Measurements from ENCODE around the gene SMIM21. TPM values are rescaled to one million over a fixed set of nuclear protein-coding genes. Genes with fewer than 3 reads are reported as not detected.

The SMIM21 gene
- total RNA-seq, 1 experiment from 2014 or later: not detected

- in situ Hi-C loops (cut with HindIII; ENCODE audit: low sequenced_read_pairs): no loop called here
- no peak for DNase-seq (ENCODE audit: low spot score)
Measured at GRCh38 chr18:75433098-75433497, 5.6 kb upstream of the SMIM21 start.

DNA sequence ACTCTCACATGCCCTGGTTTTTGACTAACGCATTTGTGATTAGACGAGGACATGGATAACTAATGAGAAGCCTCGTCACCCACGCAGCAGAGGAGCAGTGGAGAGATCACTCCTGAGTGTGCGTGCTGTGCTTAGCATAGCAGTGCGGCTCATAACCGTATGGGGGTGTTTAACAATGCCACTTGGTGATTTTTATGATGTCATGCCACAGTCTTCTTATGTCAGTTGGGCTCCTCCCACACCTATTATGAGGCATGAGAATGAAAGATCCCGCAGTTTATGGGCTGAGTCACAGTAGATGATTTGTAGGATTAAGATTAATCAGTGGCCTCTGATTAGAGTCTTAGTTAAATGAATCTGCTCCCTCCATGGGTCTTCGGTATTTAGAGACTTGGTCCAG lies 2.5 kb upstream of the SMIM21 start:
- no peak for DNase-seq (ENCODE audit: low spot score)
- in situ Hi-C loops (cut with HindIII; ENCODE audit: low sequenced_read_pairs): no loop called here

DNA sequence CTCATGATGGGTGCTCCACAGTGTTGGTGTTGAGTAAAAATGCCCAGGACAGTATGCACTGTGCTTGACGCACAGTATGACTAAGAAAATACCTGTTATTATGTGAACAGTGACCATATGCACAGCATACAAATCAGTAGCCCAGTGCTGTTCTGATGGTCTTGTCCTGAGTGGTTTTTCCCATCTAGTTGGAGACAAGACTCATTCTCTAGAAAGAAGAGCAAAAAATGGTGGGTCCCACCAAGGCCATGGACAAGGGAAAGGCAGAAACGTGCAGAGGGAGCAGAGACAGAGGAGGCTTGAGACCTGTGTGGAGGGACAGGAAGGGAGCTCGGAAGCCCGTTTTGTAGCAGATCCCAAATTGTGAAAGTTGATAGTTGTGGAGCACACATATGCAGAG lies 987 bp upstream of the SMIM21 start:
- no peak for DNase-seq (ENCODE audit: low spot score)
- in situ Hi-C loops (cut with HindIII; ENCODE audit: low sequenced_read_pairs): no loop called here

DNA sequence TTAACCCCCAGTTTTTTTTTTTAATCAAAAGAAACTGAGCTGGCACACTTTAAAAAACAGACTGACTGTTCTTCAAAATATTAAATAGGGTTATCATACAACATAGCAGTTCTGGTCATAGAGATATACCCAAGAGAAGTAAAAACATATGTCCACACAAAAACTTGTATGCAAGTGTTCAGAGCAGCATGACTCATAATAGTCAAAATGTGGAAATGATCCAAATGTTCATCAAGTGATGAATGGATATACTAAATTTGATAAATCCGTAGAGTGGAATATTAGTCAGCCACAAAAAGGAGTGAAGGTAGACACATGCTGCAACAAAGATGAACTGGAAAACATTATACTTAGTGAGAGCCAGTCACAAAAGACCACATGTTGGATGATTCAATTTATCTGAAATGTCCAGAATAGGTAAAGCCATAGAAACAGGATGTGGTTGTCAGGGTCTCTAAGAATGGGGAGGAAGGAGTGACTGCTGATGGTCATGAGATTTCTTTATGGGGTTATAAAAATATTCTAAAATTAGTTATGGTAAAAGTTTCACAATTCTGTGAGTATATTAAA lies 5.1 kb downstream of the SMIM21 start:
- no peak for DNase-seq (ENCODE audit: low spot score)
- in situ Hi-C loops (cut with HindIII; ENCODE audit: low sequenced_read_pairs): no loop called here

GRCh38 chr18:75421656-75422055 lies 5.8 kb downstream of the SMIM21 start:
- DNase-seq (ENCODE audit: low spot score): no peak

GRCh38 chr18:75418293-75419005 lies 9.1 kb downstream of the SMIM21 start:
- in situ Hi-C loops (cut with HindIII; ENCODE audit: low sequenced_read_pairs): no loop called here
- DNase-seq (ENCODE audit: low spot score): no peak

More at GRCh38 chr18:75421656-75422055, 5.8 kb downstream of the SMIM21 start:
- in situ Hi-C loops (cut with HindIII; ENCODE audit: low sequenced_read_pairs): no loop called here

DNA sequence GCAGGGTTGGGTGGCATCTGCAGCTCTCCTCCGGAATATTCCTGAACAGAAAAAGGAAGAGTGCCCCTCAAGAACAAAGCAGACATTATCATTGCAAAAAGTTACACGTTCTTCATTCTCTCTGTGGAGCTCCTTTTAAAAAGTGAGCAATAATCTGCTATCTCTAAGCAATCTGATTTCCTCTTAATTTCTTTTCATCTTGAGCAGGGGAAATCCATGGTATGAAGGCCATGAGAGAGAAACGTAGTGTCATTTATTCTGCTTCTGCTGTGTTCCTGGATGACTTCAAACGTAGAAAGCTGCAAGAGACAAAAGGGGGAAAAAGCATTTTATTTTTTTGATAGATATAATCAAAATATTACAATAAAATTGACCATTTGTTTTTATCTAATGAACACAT lies 16.9 kb downstream of the SMIM21 start:
- no peak for DNase-seq (ENCODE audit: low spot score)
- in situ Hi-C loops (cut with HindIII; ENCODE audit: low sequenced_read_pairs): no loop called here

DNA sequence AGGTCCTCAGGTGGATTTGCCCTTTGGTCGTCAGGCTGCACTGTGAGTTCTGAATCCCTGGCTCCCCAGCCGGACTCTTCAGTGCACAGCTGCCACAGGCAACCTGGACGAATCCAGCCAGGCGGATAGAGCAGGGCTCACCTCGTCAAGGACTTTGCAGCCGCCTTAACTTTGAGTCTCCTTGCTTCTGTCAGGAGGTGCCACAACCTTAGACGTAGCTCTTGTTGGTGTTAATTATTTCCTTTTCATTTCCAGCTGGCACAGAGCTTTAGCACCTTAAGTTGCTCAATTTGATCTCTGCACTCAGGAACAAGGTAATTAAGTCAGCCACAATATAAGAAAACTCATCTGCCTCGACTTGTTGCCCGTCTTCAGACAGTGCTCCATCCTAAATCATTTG lies 17.7 kb downstream of the SMIM21 start:
- in situ Hi-C loops (cut with HindIII; ENCODE audit: low sequenced_read_pairs): no loop called here
- no peak for DNase-seq (ENCODE audit: low spot score)

GRCh38 chr18:75408554-75409506 lies 18.7 kb downstream of the SMIM21 start:
- in situ Hi-C loops (cut with HindIII; ENCODE audit: low sequenced_read_pairs): no loop called here
- DNase-seq (ENCODE audit: low spot score): no peak

- in situ Hi-C loops (cut with HindIII; ENCODE audit: low sequenced_read_pairs): no loop called here
- DNase-seq (ENCODE audit: low spot score): no peak
Measured at GRCh38 chr18:75407468-75408437, 19.8 kb downstream of the SMIM21 start.

- no peak for DNase-seq (ENCODE audit: low spot score)
- in situ Hi-C loops (cut with HindIII; ENCODE audit: low sequenced_read_pairs): no loop called here
Measured at GRCh38 chr18:75406491-75407445, 20.7 kb downstream of the SMIM21 start.

DNA sequence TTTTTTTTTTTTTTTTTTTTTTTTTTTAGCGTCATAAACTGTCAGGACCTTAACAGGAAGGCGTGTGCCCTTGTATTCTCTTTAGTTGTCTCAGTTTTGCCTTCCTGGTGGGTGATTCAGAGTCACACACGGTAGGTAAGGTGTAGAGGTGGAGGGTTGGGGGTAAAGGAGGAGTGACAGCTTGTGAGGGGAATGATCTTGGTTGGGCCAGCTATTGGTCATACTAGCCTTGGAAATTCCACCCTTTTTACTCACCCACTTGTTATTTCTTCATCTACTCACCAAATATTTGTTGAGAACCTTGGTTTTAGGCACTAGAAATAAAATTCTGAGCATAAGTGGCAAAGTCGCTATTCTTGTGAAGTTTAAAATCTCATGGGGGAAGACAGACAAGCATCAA lies 22.2 kb downstream of the SMIM21 start:
- in situ Hi-C loops (cut with HindIII; ENCODE audit: low sequenced_read_pairs): no loop called here
- no peak for DNase-seq (ENCODE audit: low spot score)

GRCh38 chr18:75400366-75400765 lies 27.1 kb downstream of the SMIM21 start:
- no peak for DNase-seq (ENCODE audit: low spot score)
- in situ Hi-C loops (cut with HindIII; ENCODE audit: low sequenced_read_pairs): no loop called here

- DNase-seq (ENCODE audit: low spot score): no peak
- in situ Hi-C loops (cut with HindIII; ENCODE audit: low sequenced_read_pairs): no loop called here
Measured at GRCh38 chr18:75395137-75395536, 32.4 kb downstream of the SMIM21 start.

DNA sequence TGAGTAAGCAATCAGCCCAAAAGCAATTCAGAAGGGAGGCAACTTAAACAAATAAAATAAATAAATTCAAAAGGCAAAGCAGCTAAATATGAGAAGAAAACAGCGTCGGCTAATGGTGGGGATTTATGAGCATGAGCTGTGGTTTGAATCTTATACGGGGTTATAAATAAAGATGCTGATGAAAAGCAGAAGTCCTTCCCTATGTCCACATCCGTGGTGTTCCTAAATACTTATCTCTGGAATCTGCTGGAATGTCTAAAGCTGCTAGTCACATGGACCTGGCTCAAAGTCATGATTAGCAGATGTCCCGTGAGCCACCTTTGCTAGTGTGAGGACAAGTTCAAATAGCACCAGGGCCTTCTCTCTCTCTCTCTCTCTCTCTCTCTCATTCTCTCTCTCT lies 33.8 kb downstream of the SMIM21 start:
- DNase-seq (ENCODE audit: low spot score): peak; percentile 3
- in situ Hi-C loops (cut with HindIII; ENCODE audit: low sequenced_read_pairs): no loop called here

GRCh38 chr18:75392226-75392578 lies 35.3 kb downstream of the SMIM21 start:
- DNase-seq (ENCODE audit: low spot score): no peak
- in situ Hi-C loops (cut with HindIII; ENCODE audit: low sequenced_read_pairs): no loop called here

DNA sequence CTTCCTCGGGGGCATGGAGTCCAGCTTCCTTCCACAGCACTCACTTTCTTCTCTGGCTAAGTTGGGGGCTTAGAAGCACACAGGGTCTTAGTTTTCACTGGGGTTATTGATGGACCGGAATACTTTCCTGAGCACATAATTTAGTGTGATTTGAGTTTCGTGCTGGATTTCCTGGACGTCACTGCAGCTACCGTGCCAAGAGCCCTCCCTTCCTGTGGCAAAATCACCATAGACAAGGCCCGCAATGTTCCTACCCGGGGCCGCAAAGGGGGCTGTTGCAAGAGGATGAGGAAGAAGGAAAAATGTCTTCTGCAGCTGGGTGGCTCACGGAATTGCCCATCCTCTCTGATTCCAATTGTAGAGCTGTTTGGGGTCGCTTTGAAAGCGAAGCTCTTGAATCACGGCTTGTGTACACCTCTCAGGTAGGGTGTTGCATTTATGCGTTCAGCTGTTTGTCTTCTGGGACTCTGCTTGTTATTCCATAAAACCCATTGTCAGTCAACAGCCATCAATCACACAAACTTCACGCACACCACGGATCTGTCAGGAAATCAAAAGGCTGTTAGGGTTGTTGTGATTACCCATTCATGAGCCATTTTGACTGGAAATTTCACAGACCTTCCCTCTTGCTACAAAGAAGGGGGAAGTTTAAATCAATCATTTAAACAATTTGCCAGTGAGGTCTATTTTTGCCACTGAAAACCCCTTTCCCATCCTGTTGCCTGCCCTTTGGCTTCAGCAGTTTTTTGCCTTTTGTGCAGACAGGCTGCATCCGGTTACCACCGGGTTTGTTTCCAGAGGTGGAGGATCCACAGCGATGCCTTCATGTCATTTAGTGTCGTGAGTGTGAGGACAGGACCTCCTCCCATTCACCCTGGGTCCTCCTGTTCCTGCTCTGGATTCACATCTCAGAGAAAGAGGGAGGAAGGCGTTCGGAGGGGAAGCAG lies 36.0 kb downstream of the SMIM21 start:
- in situ Hi-C loops (cut with HindIII; ENCODE audit: low sequenced_read_pairs): no loop called here
- DNase-seq (ENCODE audit: low spot score): no peak
